Thoracic aorta (tissue), 2 donors: ENCODE data around the gene ATXN1. TPM values are rescaled to one million over a fixed set of nuclear protein-coding genes. Genes with fewer than 3 reads are reported as not detected.

Experiments
- ATAC-seq: fragments of 150-250 bp; one replicate; pipeline ENCODE4 v1.8.0; 2017; ENCODE audit warnings: low read depth; ENCODE audit not compliant: insufficient number of reproducible peaks, low FRiP score
- DNase-seq: peaks from one replicate; pipeline ENCODE4 v3.0.0-alpha.2; 2020; ENCODE audit warnings: low spot score
- H3K27ac ChIP-seq, 2 donors: fragments of 200-600 bp; sonication (generic); 1 replicate in 1 of 2; 2 replicates in 1 of 2; pipeline ENCODE4 v1.5.1; 2016; ENCODE audit warnings: mild to moderate bottlenecking in 2 of 2, moderate library complexity in 2 of 2
- H3K27me3 ChIP-seq: fragments of 200-600 bp; sonication (generic); replicated peaks from 2 replicates; pipeline ENCODE4 v1.6.0; 2016; ENCODE audit warnings: mild to moderate bottlenecking; ENCODE audit not compliant: insufficient read depth
- H3K36me3 ChIP-seq: fragments of 200-600 bp; sonication (generic); one replicate; pipeline ENCODE4 v1.5.1; 2016
- H3K4me1 ChIP-seq, 2 donors: fragments of 200-600 bp; sonication (generic); 1 replicate in 1 of 2; 2 replicates in 1 of 2; pipeline versions ENCODE4 v1.5.1 to v1.6.0; 2016; ENCODE audit warnings: low read depth in 2 of 2, mild to moderate bottlenecking in 1 of 2; ENCODE audit not compliant: control insufficient read depth in 1 of 2
- H3K4me3 ChIP-seq: fragments of 200-600 bp; sonication (generic); 2 replicates; pipeline ENCODE4 v1.5.1; 2016; ENCODE audit warnings: mild to moderate bottlenecking
- H3K9me3 ChIP-seq: fragments of 200-600 bp; sonication (generic); 2 replicates; pipeline ENCODE4 v1.5.1; 2016
- total RNA-seq, 2 donors: library from RNA; depleted of rRNA; stranded (reverse); fragments of >200 nt; gene quantifications; one replicate each; pipeline versions ENCODE4 v1.1.0 to v1.2.3, GENCODE V29; 2016
- TF ChIP-seq, protein P1 (sequence below): fragments of 200-600 bp; sonication (generic); IDR thresholded peaks from one replicate; pipeline ENCODE4 v1.5.1; 2019; ENCODE audit warnings: antibody characterized with exemption

The ATXN1 gene
- total RNA-seq, 2 donors from 2014 or later, result 59.8 to 62.4 TPM

DNA sequence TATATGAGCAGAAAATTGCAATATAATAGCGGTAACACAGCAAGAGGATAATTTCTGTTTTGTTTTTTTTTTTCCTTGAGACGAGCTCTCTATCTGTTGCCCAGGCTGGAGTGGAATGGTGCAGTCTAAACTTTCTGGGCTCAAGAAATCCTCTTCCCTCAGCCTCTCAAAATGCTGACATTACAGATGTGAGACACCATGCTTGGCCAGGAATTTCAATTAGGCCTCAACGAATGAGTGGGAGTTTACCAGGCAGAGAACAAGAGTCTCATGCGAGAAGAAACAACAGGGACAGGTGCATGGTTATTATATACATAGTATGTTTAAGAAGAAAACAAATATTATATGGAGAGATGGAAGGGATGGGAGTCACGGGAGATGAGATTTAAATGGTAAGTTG is 111.4 kb downstream of the ATXN1 start:
- Histone ChIP-seq H3K9me3 (no peaks in the 10 kb centered on the region), H3K27ac (no peak overlapping the region), H3K27me3 (no peaks in the 10 kb centered on the region), H3K4me3 (no peak overlapping the region), H3K4me1 (no peaks in the 10 kb centered on the region), H3K36me3 (no peaks in the 10 kb centered on the region)
- DNase-seq (no peak), ATAC-seq (no peak)
- TF ChIP-seq, protein P1, sequence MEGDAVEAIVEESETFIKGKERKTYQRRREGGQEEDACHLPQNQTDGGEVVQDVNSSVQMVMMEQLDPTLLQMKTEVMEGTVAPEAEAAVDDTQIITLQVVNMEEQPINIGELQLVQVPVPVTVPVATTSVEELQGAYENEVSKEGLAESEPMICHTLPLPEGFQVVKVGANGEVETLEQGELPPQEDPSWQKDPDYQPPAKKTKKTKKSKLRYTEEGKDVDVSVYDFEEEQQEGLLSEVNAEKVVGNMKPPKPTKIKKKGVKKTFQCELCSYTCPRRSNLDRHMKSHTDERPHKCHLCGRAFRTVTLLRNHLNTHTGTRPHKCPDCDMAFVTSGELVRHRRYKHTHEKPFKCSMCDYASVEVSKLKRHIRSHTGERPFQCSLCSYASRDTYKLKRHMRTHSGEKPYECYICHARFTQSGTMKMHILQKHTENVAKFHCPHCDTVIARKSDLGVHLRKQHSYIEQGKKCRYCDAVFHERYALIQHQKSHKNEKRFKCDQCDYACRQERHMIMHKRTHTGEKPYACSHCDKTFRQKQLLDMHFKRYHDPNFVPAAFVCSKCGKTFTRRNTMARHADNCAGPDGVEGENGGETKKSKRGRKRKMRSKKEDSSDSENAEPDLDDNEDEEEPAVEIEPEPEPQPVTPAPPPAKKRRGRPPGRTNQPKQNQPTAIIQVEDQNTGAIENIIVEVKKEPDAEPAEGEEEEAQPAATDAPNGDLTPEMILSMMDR, result no peak

DNA sequence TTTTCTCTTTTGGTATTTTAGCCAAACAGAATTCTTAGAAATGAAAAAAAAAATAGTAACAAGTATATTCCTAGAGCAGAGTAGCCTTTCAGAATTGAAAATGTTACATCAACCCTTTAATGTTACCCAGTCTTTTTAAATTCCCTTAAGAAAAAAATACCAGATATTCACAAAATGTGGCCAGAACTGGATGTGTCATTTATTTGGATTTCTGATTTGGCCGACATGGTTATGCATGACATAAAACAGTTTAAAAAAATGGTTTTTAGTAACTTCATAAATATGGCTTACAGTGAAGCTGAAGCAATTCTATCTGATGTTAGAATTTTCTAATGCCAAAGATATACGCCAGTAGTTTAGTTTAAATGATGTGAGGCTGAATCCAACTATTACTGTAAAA is 112.0 kb downstream of the ATXN1 start:
- H3K27ac ChIP-seq, result no peak overlapping the region
- no peak for ATAC-seq
- no peak overlapping the region for H3K4me3 ChIP-seq
- H3K4me1 ChIP-seq, result no peaks in the 10 kb centered on the region
- H3K9me3 ChIP-seq, result no peaks in the 10 kb centered on the region
- TF ChIP-seq, protein P1, result no peak
- no peaks in the 10 kb centered on the region for H3K36me3 ChIP-seq
- no peaks in the 10 kb centered on the region for H3K27me3 ChIP-seq
- no peak for DNase-seq

- no peaks in the 10 kb centered on the region for H3K36me3 ChIP-seq
- TF ChIP-seq, protein P1, result no peak
- no peaks in the 10 kb centered on the region for H3K27me3 ChIP-seq
- H3K4me1 ChIP-seq, result no peaks in the 10 kb centered on the region
- no peaks in the 10 kb centered on the region for H3K9me3 ChIP-seq
- no peak overlapping the region for H3K4me3 ChIP-seq
- H3K27ac ChIP-seq, result no peak overlapping the region
- DNase-seq (no peak), ATAC-seq (no peak)
Measured at GRCh38 chr6:16648003-16648402, 113.3 kb downstream of the ATXN1 start.

GRCh38 chr6:16647422-16647821 is 113.8 kb downstream of the ATXN1 start:
- Histone ChIP-seq H3K4me1 (no peaks in the 10 kb centered on the region), H3K4me3 (no peak overlapping the region), H3K36me3 (no peaks in the 10 kb centered on the region), H3K9me3 (no peaks in the 10 kb centered on the region), H3K27me3 (no peaks in the 10 kb centered on the region), H3K27ac (no peak overlapping the region)
- ATAC-seq (no peak), DNase-seq (no peak)
- TF ChIP-seq, protein P1, result no peak

DNA sequence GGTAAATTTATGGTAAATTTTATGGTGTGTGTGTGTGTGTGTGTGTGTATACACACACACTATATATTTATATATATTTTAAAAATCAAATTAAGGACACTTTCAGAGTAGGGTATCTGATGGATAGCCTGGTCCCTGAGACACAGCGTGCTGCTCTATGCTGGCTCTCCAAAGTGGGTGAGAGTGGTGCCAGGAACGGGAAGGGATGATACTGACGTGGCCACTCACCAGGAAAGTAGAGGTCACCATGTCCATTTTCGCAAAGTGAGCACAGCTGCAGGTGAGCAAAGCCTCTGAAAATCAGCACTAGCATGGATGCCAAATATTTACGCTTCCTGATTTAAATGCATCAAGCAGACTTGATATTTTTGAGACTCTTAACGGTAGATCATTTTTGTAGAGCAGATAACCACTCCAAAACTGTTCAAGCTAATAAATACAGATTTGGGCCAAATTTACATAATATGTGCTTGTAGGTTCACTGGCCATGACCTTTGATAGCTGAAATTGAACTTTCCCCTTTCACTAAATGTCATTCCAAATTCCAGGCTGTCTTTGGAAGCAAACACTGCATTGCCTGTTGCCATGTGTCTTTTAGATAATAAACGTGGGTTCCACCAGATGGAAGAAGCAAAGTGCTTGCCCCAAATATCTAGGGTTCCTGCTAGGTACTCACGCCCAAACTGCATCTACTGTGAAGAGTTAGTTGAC is 116.6 kb downstream of the ATXN1 start:
- no peak for DNase-seq
- no peak for ATAC-seq
- H3K4me3 ChIP-seq, result no peak overlapping the region
- H3K27ac ChIP-seq, result no peak overlapping the region
- no peaks in the 10 kb centered on the region for H3K36me3 ChIP-seq
- H3K4me1 ChIP-seq, result peaks cover 0 to 1% of the 10 kb centered on the region in 2 donors
- H3K9me3 ChIP-seq, result no peaks in the 10 kb centered on the region
- TF ChIP-seq, protein P1, result no peak
- no peaks in the 10 kb centered on the region for H3K27me3 ChIP-seq
